Heart left ventricle (tissue), 16 donors: ENCODE measurements around the gene ADRA2B. TPM values are rescaled to one million over a fixed set of nuclear protein-coding genes. Genes with fewer than 3 reads are reported as not detected.
"Not testable (repeated sequence)": the region's sequence is repeated elsewhere in the genome, so short reads cannot be mapped to it uniquely, and the experiment has no call there.

Experiments used
- ATAC-seq, 4 donors: fragments of 200-7000 bp; cut with Tn5 transposase; one replicate each; pipeline ENCODE4 v1.9.1; 2020 to 2022; ENCODE audit warnings: moderate library complexity in 4 of 4, mild to moderate bottlenecking in 3 of 4, moderate number of reproducible peaks in 1 of 4
- DNase-seq, 5 donors: peaks; one replicate each; pipeline ENCODE4 v3.0.0-alpha.2; 2020
- H3K27ac ChIP-seq, 12 donors: fragments of 200-600 bp; sonication (generic) in 4 of 12; one replicate each; pipeline versions ENCODE4 v1.5.0 to v1.8.0; 2016 to 2022; ENCODE audit warnings: mild to moderate bottlenecking in 2 of 12
- H3K27me3 ChIP-seq, 9 donors: fragments of 200-600 bp; sonication (generic) in 2 of 9; one replicate each; pipeline versions ENCODE4 v1.5.1 to v1.8.0; 2016 to 2022; ENCODE audit warnings: mild to moderate bottlenecking in 3 of 9
- H3K36me3 ChIP-seq, 9 donors: fragments of 200-600 bp; sonication (generic) in 2 of 9; one replicate each; pipeline versions ENCODE4 v1.5.0 to v1.8.0; 2018 to 2022; ENCODE audit warnings: mild to moderate bottlenecking in 2 of 9
- H3K4me1 ChIP-seq, 12 donors: fragments of 200-600 bp; sonication (generic) in 4 of 12; one replicate each; pipeline versions ENCODE4 v1.5.0 to v1.8.0; 2016 to 2022; ENCODE audit warnings: mild to moderate bottlenecking in 3 of 12
- H3K4me3 ChIP-seq, 12 donors: fragments of 200-600 bp; sonication (generic) in 4 of 12; one replicate each; pipeline versions ENCODE4 v1.5.0 to v1.8.0; 2017 to 2022; ENCODE audit warnings: mild to moderate bottlenecking in 9 of 12, moderate library complexity in 4 of 12
- H3K9me3 ChIP-seq, 12 donors: fragments of 200-600 bp; sonication (generic) in 4 of 12; one replicate each; pipeline versions ENCODE4 v1.5.0 to v1.8.0; 2016 to 2022; ENCODE audit warnings: mild to moderate bottlenecking in 1 of 12
- CTCF ChIP-seq, 12 donors: fragments of 200-600 bp; sonication (generic) in 4 of 12; IDR thresholded peaks; one replicate each; pipeline versions ENCODE4 v1.5.0 to v1.8.0; 2018 to 2022; ENCODE audit warnings: antibody characterized with exemption in 12 of 12, mild to moderate bottlenecking in 5 of 12
- POLR2A ChIP-seq, 2 donors: fragments of 450-650 bp; IDR thresholded peaks; one replicate each; pipeline ENCODE4 v1.6.1; 2017; ENCODE audit warnings: antibody characterized with exemption in 2 of 2, mild to moderate bottlenecking in 2 of 2, moderate library complexity in 2 of 2
- WGBS, 4 donors: extraction: QIAGEN DNeasy Blood & Tissue Kit in 2 of 4; methylation state at CpG; one replicate each; pipeline versions ENCODE4 v1.1.5 to v1.1.7; 2013 to 2018; 5-methylcytosine and 5-hydroxymethylcytosine counted together
- intact Hi-C, 10 donors: fragments of 100-400 bp; cut with DNase I; formaldehyde crosslinking; loops; one replicate each; pipeline versions ENCODE4 v1.11.1 to v1.14.2; 2022
- polyA plus RNA-seq, 2 donors: library from polyadenylated mRNA; stranded (reverse); fragments of 200-250 nt; gene quantifications; one replicate each; pipeline ENCODE4 v1.2.3, GENCODE V29; 2013
- total RNA-seq, 9 donors: library from RNA; depleted of rRNA in 2 of 9; stranded (reverse); fragments of >200 nt in 2 of 9; fragmentation: NEBNext Ultra II Directional in 3 of 9; extraction: Animal tissue kit (Norgen Biotek cat#: 25700) in 3 of 9; gene quantifications; one replicate each; pipeline versions ENCODE4 v1.1.0 to v1.2.4, GENCODE V29; 2016 to 2023
- donor health status: ischemic (EF 13 %, LVEDD 7.1; RV severe dilation, severe dysfunction).
- donor health status: healthy with polysubstance abuse.
- donor health status: DM: no; HTN: yes; CAD: no.
- donor health status: DM: no; HTN: no; CAD: no.
- donor health status: ischemic (EF 25% LVEDD 6.9; RV normal size, moderate dysfunction).
- donor health status: ischemic (EF 25% LVEDD 5.7; RV mildly dilated, moderate dysfunction).
- donor health status: healthy.
- donor health status: DM: yes; HTN: yes; CAD: no.
- donor health status: ischemic (EF 35%, LVEDD 5.7; RV mildly dilated, moderate dysfunction).
- donor health status: nonischemic (EF 11% LVEDD 7.7; RV severe dilation, severe dysfunction).
- donor health status: DM: yes; HTN: yes; CAD: no.
- donor health status: PGD.
- donor health status: ischemic (EF 29% LVEDD 5.4; RV normal size, mild dysfunction).
- donor health status: nonischemic (EF 23%, LVEDD 6.1; RV moderate dilation, normal function).

The ADRA2B gene
- total and polyA plus RNA-seq, 11 donors: 1.5 to 6.1 (median 3.5) TPM

- Histone ChIP-seq H3K9me3 (no peaks in the 10 kb centered on the region), H3K4me1 (peaks cover 0 to 45% (median 26%) of the 10 kb centered on the region in 12 donors), H3K27me3 (peaks cover 0 to 7% (median 0%) of the 10 kb centered on the region in 9 donors), H3K4me3 (peak overlapping the region in 1 of 12 donors; percentile 69), H3K36me3 (peaks cover 0 to 9% (median 0%) of the 10 kb centered on the region in 9 donors), H3K27ac (peak overlapping the region in 1 of 12 donors; percentile 90)
- TF ChIP-seq CTCF (IDR thresholded peaks at IDR 0.05): no peak
- TF ChIP-seq POLR2A (IDR thresholded peaks at IDR 0.05): no peak
- 79 to 87% (median 82%) methylated on average over 19 to 26 of the region's 26 CpGs for WGBS, 4 donors
- no peak for ATAC-seq
- peak in 2 of 5 donors; percentile 23 to 62 for DNase-seq
- intact Hi-C loops: loop anchor here in 2 of 10 donors (5.0 to 10.0 kb wide), 4 partner anchors 122 to 372 kb away; partner anchors contain the start of genes CIAO1 (in 2 of the 2), TMEM127 (in 2 of the 2) and NEURL3 (in 1 of the 2)
These were observed 26.1 kb upstream of the ADRA2B start for GRCh38 chr2:96142217-96143113.

GRCh38 chr2:96141624-96141967 is 25.2 kb upstream of the ADRA2B start:
- 96 to 98% (median 96%) methylated on average over 5 of the region's 5 CpGs for WGBS, 4 donors
- H3K27ac ChIP-seq, H3K4me3 ChIP-seq, H3K27me3 ChIP-seq, ATAC-seq, H3K9me3 ChIP-seq, H3K36me3 ChIP-seq: not testable (repeated sequence)
- DNase-seq: peak in 2 of 5 donors; percentile 0 to 3
- H3K4me1 ChIP-seq: peaks cover 0 to 36% (median 20%) of the 10 kb centered on the region in 12 donors
- intact Hi-C loops: loop anchor here in 2 of 10 donors (5.0 to 10.0 kb wide), 4 partner anchors 123 to 373 kb away; partner anchors contain the start of genes CIAO1 (in 2 of the 2), TMEM127 (in 2 of the 2) and NEURL3 (in 1 of the 2)

- 95 to 98% (median 96%) methylated on average over 12 to 13 of the region's 13 CpGs for WGBS, 4 donors
- H3K36me3 ChIP-seq: peaks cover 0 to 9% (median 0%) of the 10 kb centered on the region in 9 donors
- H3K27me3 ChIP-seq: peaks cover 0 to 7% (median 0%) of the 10 kb centered on the region in 9 donors
- ATAC-seq (no peak), DNase-seq (peak in 1 of 5 donors; percentile 37)
- peaks cover 0 to 31% (median 16%) of the 10 kb centered on the region in 12 donors for H3K4me1 ChIP-seq
- H3K27ac ChIP-seq: no peak overlapping the region
- no peak overlapping the region for H3K4me3 ChIP-seq
- TF ChIP-seq POLR2A (IDR thresholded peaks at IDR 0.05) (no peak), CTCF (IDR thresholded peaks at IDR 0.05) (no peak)
- no peaks in the 10 kb centered on the region for H3K9me3 ChIP-seq
- intact Hi-C loops: loop anchor here in 2 of 10 donors (5.0 to 10.0 kb wide), 4 partner anchors 124 to 374 kb away; partner anchors contain the start of genes CIAO1 (in 2 of the 2), TMEM127 (in 2 of the 2) and NEURL3 (in 1 of the 2)
These were observed 24.7 kb upstream of the ADRA2B start for GRCh38 chr2:96140941-96141623.

GRCh38 chr2:96139181-96139758 is 22.9 kb upstream of the ADRA2B start:
- DNase-seq (peak in 2 of 5 donors; percentile 3 to 23), ATAC-seq (no peak)
- no peak overlapping the region for H3K4me3 ChIP-seq
- H3K4me1 ChIP-seq: peaks cover 0 to 16% (median 2%) of the 10 kb centered on the region in 12 donors
- intact Hi-C loops: loop anchor here in 9 of 10 donors (2.0 to 10.0 kb wide), 11 partner anchors 33 to 368 kb away; partner anchors contain the start of genes NEURL3 (in 7 of the 9), TMEM127 (in 3 of the 9) and CIAO1 (in 2 of the 9)
- WGBS, 4 donors: 81 to 89% (median 87%) methylated on average over 7 of the region's 7 CpGs
- H3K27me3 ChIP-seq: peaks cover 0 to 4% (median 0%) of the 10 kb centered on the region in 9 donors
- TF ChIP-seq CTCF (IDR thresholded peaks at IDR 0.05) (no peak), POLR2A (IDR thresholded peaks at IDR 0.05) (no peak)
- H3K9me3 ChIP-seq: no peaks in the 10 kb centered on the region
- H3K36me3 ChIP-seq: peaks cover 0 to 9% (median 0%) of the 10 kb centered on the region in 9 donors
- H3K27ac ChIP-seq: no peak overlapping the region
